GM12878 (cell line): ENCODE results near the gene CHST8. TPM values are rescaled to one million over a fixed set of nuclear protein-coding genes. Genes with fewer than 3 reads are reported as not detected.

Source experiments
- ATAC-seq: fragments of 200-7000 bp; cut with Tn5 transposase; 3 replicates; pipeline ENCODE4 v1.9.1; 2020; ENCODE audit warnings: mild to moderate bottlenecking, moderate library complexity
- BruUV-seq: library from RNA; stranded (reverse); fragments of 400-500 nt; replicated peaks from 2 replicates; lab custom pipeline; 2021; lab: Mats Ljungman, UMichigan
- CTCF ChIA-PET: fragments of 300-600 bp; sonication (Branson Sonifier 250); formaldehyde crosslinking; extraction: SDS; loops from one replicate; lab custom pipeline; 2021; ENCODE audit warnings: inconsistent platforms; lab: Yijun Ruan, JAX
- POLR2A ChIA-PET: fragments of 350-600 bp; formaldehyde crosslinking; extraction: SDS; loops from one replicate; lab custom pipeline; 2021; ENCODE audit warnings: inconsistent platforms; lab: Charles Lee
- RAD21 ChIA-PET: fragments of 300-600 bp; sonication (Branson Sonifier 250); formaldehyde crosslinking; loops from one replicate; lab custom pipeline; 2023; ENCODE audit warnings: antibody characterized with exemption; ENCODE audit not compliant: unreplicated experiment; lab: Charles Lee
- SMC1A ChIA-PET: fragments of 300-600 bp; sonication (Branson Sonifier 250); formaldehyde crosslinking; loops from one replicate; lab custom pipeline; 2023; ENCODE audit not compliant: unreplicated experiment, uncharacterized antibody; lab: Charles Lee
- DNase-seq: peaks from one replicate; pipeline ENCODE4 v3.0.0-alpha.2; 2011; ENCODE audit warnings: low read depth, low spot score
- FAIRE-seq: peaks from 3 replicates; lab custom pipeline; 2011; peaks lifted over from hg19 to GRCh38; lab: Jason Lieb, UNC
- H2AFZ ChIP-seq: 2 replicates; pipeline ENCODE4 v1.6.0; 2011; ENCODE audit warnings: low read depth, low read length, control low read depth; ENCODE audit not compliant: control insufficient read depth
- H3K27ac ChIP-seq: 2 replicates; pipeline ENCODE4 v1.5.1; 2011; ENCODE audit warnings: control low read depth; ENCODE audit not compliant: control insufficient read depth, insufficient read depth
- H3K27me3 ChIP-seq, 2 experiments: replicated peaks in 1 of 2; 2 replicates each; pipeline versions ENCODE4 v1.6.0 to v1.6.1; 2011; ENCODE audit warnings: low read length in 1 of 2; ENCODE audit not compliant: control insufficient read depth in 2 of 2, insufficient read depth in 2 of 2
- H3K36me3 ChIP-seq, 2 experiments: 2 replicates each; pipeline ENCODE4 v1.5.1; 2011; ENCODE audit warnings: low read length in 1 of 2; ENCODE audit not compliant: control insufficient read depth in 2 of 2, insufficient read depth in 2 of 2
- H3K4me1 ChIP-seq: 2 replicates; pipeline ENCODE4 v1.6.1; 2011; ENCODE audit warnings: mild to moderate bottlenecking, low read length, moderate library complexity, mixed read lengths; ENCODE audit not compliant: control insufficient read depth, insufficient read depth
- H3K4me2 ChIP-seq: 2 replicates; pipeline ENCODE4 v1.6.0; 2011; ENCODE audit warnings: control low read depth; ENCODE audit not compliant: control insufficient read depth, insufficient read depth
- H3K4me3 ChIP-seq: fragments of 200-600 bp; sonication (generic); 2 replicates; pipeline ENCODE4 v1.5.1; 2016
- H3K79me2 ChIP-seq: 2 replicates; pipeline ENCODE4 v1.6.0; 2011; ENCODE audit warnings: low read length; ENCODE audit not compliant: control insufficient read depth, insufficient read depth
- H3K9ac ChIP-seq: 2 replicates; pipeline ENCODE4 v1.8.0; 2011; ENCODE audit warnings: low read length, control low read depth, mixed read lengths; ENCODE audit not compliant: control insufficient read depth, insufficient read depth
- H3K9me3 ChIP-seq: replicated peaks from 3 replicates; pipeline ENCODE4 v1.5.1; 2011; ENCODE audit warnings: mild to moderate bottlenecking, low read length; ENCODE audit not compliant: control insufficient read depth, insufficient read depth
- H4K20me1 ChIP-seq: 2 replicates; pipeline ENCODE4 v1.6.0; 2011; ENCODE audit not compliant: control insufficient read depth, insufficient read depth
- HDAC2 ChIP-seq: fragments of 200-600 bp; sonication (generic); IDR thresholded peaks from 2 replicates; pipeline ENCODE4 v1.6.1; 2017
- IRF4 ChIP-seq: IDR thresholded peaks from 2 replicates; pipeline ENCODE4 v1.6.1; 2011; ENCODE audit warnings: low read depth, low read length
- MEF2A ChIP-seq: IDR thresholded peaks from 2 replicates; pipeline ENCODE4 v1.6.1; 2011; ENCODE audit warnings: low read depth, mild to moderate bottlenecking, low read length, moderate library complexity; ENCODE audit not compliant: insufficient read depth
- MEF2B ChIP-seq: fragments of 450-650 bp; IDR thresholded peaks from 2 replicates; pipeline ENCODE4 v1.6.1; 2018; ENCODE audit warnings: mild to moderate bottlenecking, moderate library complexity; ENCODE audit not compliant: partially characterized antibody, poor library complexity, severe bottlenecking
- MYB ChIP-seq: fragments of 150-350 bp; IDR thresholded peaks from 2 replicates; pipeline ENCODE4 v1.6.1; 2014; ENCODE audit warnings: mild to moderate bottlenecking, low read depth, low read length, borderline replicate concordance
- POU2F2 ChIP-seq: IDR thresholded peaks from 3 replicates; pipeline ENCODE4 v1.6.1; 2011; ENCODE audit warnings: low read depth, mild to moderate bottlenecking, low read length, borderline replicate concordance
- TCF12 ChIP-seq: IDR thresholded peaks from 2 replicates; pipeline ENCODE4 v1.6.1; 2011; ENCODE audit warnings: low read depth, mild to moderate bottlenecking, low read length
- YY1 ChIP-seq: IDR thresholded peaks from 2 replicates; pipeline ENCODE4 v1.6.1; 2011; ENCODE audit warnings: low read depth, mild to moderate bottlenecking, low read length
- ZNF217 ChIP-seq: fragments of 450-650 bp; IDR thresholded peaks from 2 replicates; pipeline ENCODE4 v1.6.1; 2017; ENCODE audit warnings: antibody characterized with exemption, mild to moderate bottlenecking
- WGBS: methylation state at CpG from one replicate; pipeline ENCODE4 v1.1.6; 2016; ENCODE audit warnings: low lambda C conversion rate; ENCODE audit not compliant: insufficient replicate concordance, insufficient coverage; ENCODE audit errors: missing lambda C conversion rate; 5-methylcytosine and 5-hydroxymethylcytosine counted together
- in situ Hi-C: fragments of 300-500 bp; cut with MboI; formaldehyde crosslinking; loops from 9 replicates; pipeline ENCODE4 v1.14.3; 2018; ENCODE audit warnings: mixed read lengths
- intact Hi-C: fragments of 100-400 bp; cut with micrococcal nuclease; formaldehyde crosslinking; loops from one replicate; pipeline ENCODE4 v1.14.2; 2022; ENCODE audit not compliant: unreplicated experiment
- polyA plus RNA-seq, 11 experiments: library from polyadenylated mRNA; depleted of rRNA in 4 of 11; unstranded in 6 of 11; stranded (reverse) in 5 of 11; fragments of >200 nt; fragmentation: Nextera tagmentation in 4 of 11; fragmentation: Illumina TruSeq in 1 of 11; extraction: Ambion mirVana in 4 of 11; extraction: Trizol in 1 of 11; gene quantifications; 1 replicate in 1 of 11; 2 replicates in 10 of 11; pipeline versions ENCODE4 v1.2.1 to v1.2.3, GENCODE V29; 2011 to 2016; ENCODE audit warnings: inconsistent platforms in 2 of 11, missing spikeins in 2 of 11, low read depth in 1 of 11
- total RNA-seq, 4 experiments: library from RNA; depleted of rRNA in 3 of 4; stranded (reverse); fragments of >200 nt in 3 of 4; fragmentation: Illumina TruSeq in 1 of 4; extraction: Trizol in 1 of 4; gene quantifications; 2 replicates each; pipeline versions ENCODE4 v1.2.1 to v1.2.3, GENCODE V29; 2013 to 2021
- TF ChIP-seq, protein P1 (sequence below): fragments of 450-650 bp; IDR thresholded peaks from 2 replicates; pipeline ENCODE4 v1.6.1; 2017; ENCODE audit warnings: low read depth, mild to moderate bottlenecking, moderate library complexity

The CHST8 gene
- total and polyA plus RNA-seq, 10 of the 15 experiments (the other 5 are each of a cell fraction or from before 2014, with no cell fraction given): 0.06 TPM; not detected in 9

DNA sequence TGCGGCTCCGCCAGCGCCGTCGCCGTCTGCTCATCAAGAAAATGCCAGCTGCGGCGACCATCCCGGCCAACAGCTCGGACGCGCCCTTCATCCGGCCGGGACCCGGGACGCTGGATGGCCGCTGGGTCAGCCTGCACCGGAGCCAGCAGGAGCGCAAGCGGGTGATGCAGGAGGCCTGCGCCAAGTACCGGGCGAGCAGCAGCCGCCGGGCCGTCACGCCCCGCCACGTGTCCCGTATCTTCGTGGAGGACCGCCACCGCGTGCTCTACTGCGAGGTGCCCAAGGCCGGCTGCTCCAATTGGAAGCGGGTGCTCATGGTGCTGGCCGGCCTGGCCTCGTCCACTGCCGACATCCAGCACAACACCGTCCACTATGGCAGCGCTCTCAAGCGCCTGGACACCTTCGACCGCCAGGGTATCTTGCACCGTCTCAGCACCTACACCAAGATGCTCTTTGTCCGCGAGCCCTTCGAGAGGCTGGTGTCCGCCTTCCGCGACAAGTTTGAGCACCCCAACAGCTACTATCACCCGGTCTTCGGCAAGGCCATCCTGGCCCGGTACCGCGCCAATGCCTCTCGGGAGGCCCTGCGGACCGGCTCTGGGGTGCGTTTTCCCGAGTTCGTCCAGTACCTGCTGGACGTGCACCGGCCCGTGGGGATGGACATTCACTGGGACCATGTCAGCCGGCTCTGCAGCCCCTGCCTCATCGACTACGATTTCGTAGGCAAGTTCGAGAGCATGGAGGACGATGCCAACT, 150.5 kb downstream of the CHST8 start:
- CTCF ChIA-PET: interaction anchor here (1.1 to 2.3 kb wide), 3 partner anchors 340 to 356 kb away, joined by 4 to 12 read pairs (median 4); no protein-coding TSS in a partner anchor
- Histone ChIP-seq H3K4me1 (no peaks in the 10 kb centered on the region), H4K20me1 (0 out of 2 replicates have a peak, but pooled peaks cover 3% of the 10 kb centered on the region), H3K27me3 (no peaks in the 10 kb centered on the region; a peak in 1 of 4 replicates), H3K4me2 (no peak overlapping the region), H3K36me3 (no peaks in the 10 kb centered on the region), H3K9me3 (no peaks in the 10 kb centered on the region), H3K27ac (no peak overlapping the region), H2AFZ (no peak overlapping the region), H3K9ac (no peak overlapping the region), H3K79me2 (no peaks in the 10 kb centered on the region), H3K4me3 (no peak overlapping the region)
- intact Hi-C loops: loop anchor here (5.0 kb wide), 1 partner anchor 535 kb away; no protein-coding TSS in a partner anchor
- SMC1A ChIA-PET: no interaction called here
- BruUV-seq: no TSS peak
- ATAC-seq (no peak), FAIRE-seq (no peak), DNase-seq (no peak)
- POLR2A ChIA-PET: no interaction called here
- TF ChIP-seq MYB (no peak), IRF4 (no peak), MEF2A (no peak), TCF12 (no peak), HDAC2 (no peak), MEF2B (no peak), YY1 (no peak), POU2F2 (no peak), ZNF217 (no peak)
- TF ChIP-seq, protein P1, sequence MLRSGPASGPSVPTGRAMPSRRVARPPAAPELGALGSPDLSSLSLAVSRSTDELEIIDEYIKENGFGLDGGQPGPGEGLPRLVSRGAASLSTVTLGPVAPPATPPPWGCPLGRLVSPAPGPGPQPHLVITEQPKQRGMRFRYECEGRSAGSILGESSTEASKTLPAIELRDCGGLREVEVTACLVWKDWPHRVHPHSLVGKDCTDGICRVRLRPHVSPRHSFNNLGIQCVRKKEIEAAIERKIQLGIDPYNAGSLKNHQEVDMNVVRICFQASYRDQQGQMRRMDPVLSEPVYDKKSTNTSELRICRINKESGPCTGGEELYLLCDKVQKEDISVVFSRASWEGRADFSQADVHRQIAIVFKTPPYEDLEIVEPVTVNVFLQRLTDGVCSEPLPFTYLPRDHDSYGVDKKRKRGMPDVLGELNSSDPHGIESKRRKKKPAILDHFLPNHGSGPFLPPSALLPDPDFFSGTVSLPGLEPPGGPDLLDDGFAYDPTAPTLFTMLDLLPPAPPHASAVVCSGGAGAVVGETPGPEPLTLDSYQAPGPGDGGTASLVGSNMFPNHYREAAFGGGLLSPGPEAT: no peak
- RAD21 ChIA-PET: no interaction called here
- WGBS: 68% methylated on average over 63 of the region's 72 CpGs
- in situ Hi-C loops: loop anchor here (5.0 to 25.0 kb wide), 2 partner anchors 350 to 535 kb away; partner anchors contain the start of gene SLC7A10
